ENCODE measurements around the gene FNBP1.

Gene FNBP1

GRCh38 chr9:129934780-129935179, 108.2 kb downstream of the FNBP1 start:
- DNase-seq (ENCODE audit: insufficient read length, low spot score) (no peak), FAIRE-seq (no peak)
- TF ChIP-seq CTCF (IDR thresholded peaks at IDR 0.05; ENCODE audit: insufficient read depth, missing control alignments), result no peak

DNA sequence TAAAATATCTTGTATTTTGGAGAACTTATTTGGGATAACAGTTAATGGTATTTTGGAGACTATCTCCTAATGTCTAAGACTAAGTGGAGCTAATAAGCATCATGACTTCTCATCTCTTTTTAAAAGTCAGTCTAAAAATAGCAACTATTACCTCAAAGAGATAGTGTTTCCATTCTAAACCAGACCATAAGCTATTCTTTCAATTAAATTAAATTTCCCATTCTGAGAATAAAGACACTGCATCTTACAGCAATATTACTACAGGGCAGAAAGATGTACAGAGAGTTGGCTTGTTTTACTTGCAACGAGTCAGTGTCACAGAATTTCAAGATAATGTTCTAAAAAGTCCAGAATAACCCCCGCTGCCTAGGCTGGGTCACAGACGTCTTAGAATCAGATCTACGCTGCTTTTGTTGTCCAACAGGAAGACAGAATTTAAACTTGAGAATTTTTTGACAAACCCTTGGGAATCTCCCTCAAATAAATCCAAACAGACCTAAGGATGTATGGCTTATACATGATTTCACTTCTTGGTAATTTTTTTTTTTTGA, 108.9 kb downstream of the FNBP1 start:
- TF ChIP-seq CTCF (IDR thresholded peaks at IDR 0.05; ENCODE audit: insufficient read depth, missing control alignments), result no peak
- FAIRE-seq (no peak), DNase-seq (ENCODE audit: insufficient read length, low spot score) (no peak)

DNA sequence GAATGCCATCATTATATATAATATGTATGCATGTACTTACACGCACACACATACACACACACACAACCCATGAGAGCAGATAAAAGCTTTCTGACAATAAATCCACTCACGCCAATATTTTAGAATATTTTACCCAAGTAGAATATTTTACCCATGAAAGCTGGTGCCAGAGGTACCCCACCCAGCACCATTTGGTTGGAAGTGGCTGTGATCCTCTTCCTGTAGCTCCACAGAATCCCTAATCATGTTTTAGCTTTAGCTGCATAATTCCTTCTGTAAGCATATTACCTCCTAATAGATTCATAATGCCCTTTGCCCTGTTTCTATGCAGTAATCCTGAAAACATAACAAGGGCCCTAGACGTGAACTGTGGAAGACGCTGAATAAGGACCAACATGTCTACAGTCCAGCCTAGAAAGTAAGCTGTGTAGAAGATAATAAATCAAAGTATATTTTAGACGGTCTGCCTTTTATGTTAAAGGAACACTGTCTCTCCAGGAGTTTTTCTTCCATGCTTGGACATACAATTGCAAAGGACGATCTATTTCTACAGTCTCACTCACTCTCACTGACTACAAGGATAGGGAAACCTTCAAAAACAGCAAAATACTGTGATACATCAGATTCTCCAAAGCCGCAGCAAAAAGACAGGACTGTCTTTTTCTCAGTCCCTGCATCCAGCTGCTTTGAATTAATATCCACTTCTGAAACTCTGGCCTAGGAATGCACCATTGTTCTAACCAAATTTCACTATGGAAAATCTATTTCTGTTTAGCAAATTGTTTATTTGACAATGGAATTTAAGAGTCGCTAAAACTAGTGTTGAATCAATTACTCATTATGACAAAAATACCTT, 109.6 kb downstream of the FNBP1 start:
- DNase-seq (ENCODE audit: insufficient read length, low spot score), result peak; percentile 40
- FAIRE-seq, result peak; percentile 91
- TF ChIP-seq CTCF (IDR thresholded peaks at IDR 0.05; ENCODE audit: insufficient read depth, missing control alignments), result no peak

GRCh38 chr9:129932303-129933151, 110.5 kb downstream of the FNBP1 start:
- TF ChIP-seq CTCF (IDR thresholded peaks at IDR 0.05; ENCODE audit: insufficient read depth, missing control alignments), result no peak
- FAIRE-seq (no peak), DNase-seq (ENCODE audit: insufficient read length, low spot score) (no peak)

DNA sequence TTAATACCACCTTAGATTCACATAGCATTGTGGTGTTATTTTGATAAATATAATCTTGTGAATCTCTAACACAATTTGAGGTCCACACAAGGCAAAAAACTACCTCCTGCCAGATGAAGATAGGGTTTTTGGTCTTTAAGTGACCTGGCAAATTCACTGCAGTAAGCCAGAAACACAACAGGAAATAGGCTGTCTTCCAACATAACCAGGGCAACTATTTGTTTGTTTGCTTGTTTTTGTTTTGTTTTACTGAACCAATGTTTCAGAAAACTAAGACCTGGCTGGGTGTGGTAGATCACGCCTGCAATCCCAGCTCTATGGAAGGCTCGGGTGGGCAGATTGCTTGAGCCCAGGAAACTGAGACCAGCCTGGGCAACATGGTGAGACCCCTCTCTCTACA, 112.2 kb downstream of the FNBP1 start:
- FAIRE-seq (no peak), DNase-seq (ENCODE audit: insufficient read length, low spot score) (no peak)
- TF ChIP-seq CTCF (IDR thresholded peaks at IDR 0.05; ENCODE audit: insufficient read depth, missing control alignments), result no peak

DNA sequence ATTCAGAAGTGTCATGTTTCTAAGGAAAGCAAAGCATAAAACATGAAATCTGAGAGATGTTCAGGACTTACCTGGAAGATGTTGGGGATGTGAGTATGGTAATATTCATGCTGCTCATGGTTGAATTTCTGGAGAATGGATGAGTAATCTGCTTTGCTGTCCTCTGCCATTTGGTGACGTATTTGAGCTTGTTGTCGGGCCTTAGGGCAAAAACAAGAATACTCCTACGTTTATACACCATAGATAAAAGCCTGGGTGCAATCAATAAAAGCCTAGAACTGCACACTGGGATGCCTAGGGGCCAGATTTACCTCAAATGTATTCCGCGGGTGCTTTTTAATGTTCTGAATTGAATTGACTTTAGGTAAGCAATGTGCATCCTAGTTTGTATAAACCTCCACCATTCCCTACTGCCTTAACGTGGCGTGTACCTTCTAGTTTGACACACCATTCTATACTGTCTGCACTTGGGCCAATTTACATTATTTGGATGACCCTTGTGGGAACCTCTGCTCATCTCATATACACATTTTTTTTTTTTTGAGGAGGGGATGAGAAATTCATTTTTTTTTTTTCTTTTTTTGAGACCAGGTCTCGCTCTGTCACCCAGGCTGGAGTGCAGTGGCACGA, 113.4 kb downstream of the FNBP1 start:
- FAIRE-seq (no peak), DNase-seq (ENCODE audit: insufficient read length, low spot score) (no peak)

More for the DNA sequence above, 113.4 kb downstream of the FNBP1 start:
- no peak for TF ChIP-seq CTCF (IDR thresholded peaks at IDR 0.05; ENCODE audit: insufficient read depth, missing control alignments)

All from D721Med (cell line).